Fibroblast of mammary gland (primary cell): Measurements from ENCODE around the gene HJV.

ENCODE experiments used
- DNase-seq: peaks from one replicate; pipeline ENCODE4 v3.0.0-alpha.2; 2010; ENCODE audit warnings: low read depth
- H3K4me3 ChIP-seq: 2 replicates; pipeline ENCODE4 v1.5.1; 2011; ENCODE audit warnings: low read depth, mild to moderate bottlenecking, low read length, moderate library complexity; ENCODE audit not compliant: control insufficient read depth
- CTCF ChIP-seq: conservative IDR thresholded peaks from 2 replicates; pipeline ENCODE4 v1.5.1; 2011; ENCODE audit warnings: low read depth, low read length, inconsistent platforms; ENCODE audit not compliant: control insufficient read depth, insufficient read depth

The HJV gene

GRCh38 chr1:145972580-145972979 lies 49.0 kb downstream of the HJV start:
- no peak for DNase-seq
- TF ChIP-seq CTCF, result no peak

More at GRCh38 chr1:145972580-145972979, 49.0 kb downstream of the HJV start:
- H3K4me3 ChIP-seq, result no peak overlapping the region
